Measurements from ENCODE around the gene CPN1.

GRCh38 chr10:100037758-100038315 is 43.8 kb downstream of the CPN1 start:
- TF ChIP-seq POLR2A (IDR thresholded peaks at IDR 0.05) (no peak), CTCF (IDR thresholded peaks at IDR 0.05 in 8 of 11, conservative IDR thresholded peaks at IDR 0.05 in 3 of 11) (no peak)
